ENCODE measurements around the gene WDFY4. TPM values are rescaled to one million over a fixed set of nuclear protein-coding genes. Genes with fewer than 3 reads are reported as not detected.

Gene WDFY4
- total and polyA plus RNA-seq, 8 donors: 0.15 to 8.0 (median 2.7) TPM

GRCh38 chr10:48900371-48900801 is 215.7 kb downstream of the WDFY4 start:
- H3K4me3 ChIP-seq: no peak overlapping the region
- DNase-seq: peak in 1 of 2 donors; percentile 23
- TF ChIP-seq EP300 (IDR thresholded peaks at IDR 0.05): no peak
- no peak for TF ChIP-seq POLR2AphosphoS5 (IDR thresholded peaks at IDR 0.05)
- no peak for TF ChIP-seq CTCF (IDR thresholded peaks at IDR 0.05)
- no peak for TF ChIP-seq POLR2A (IDR thresholded peaks at IDR 0.05)
- peaks cover 0 to 8% (median 0%) of the 10 kb centered on the region in 4 donors for H3K36me3 ChIP-seq
- intact Hi-C loops (cut with DNase I; ENCODE audit: low total_unique reads): no loop called here
- 79 to 92% (median 84%) methylated on average over 2 of the region's 2 CpGs for WGBS, 5 donors
- no peaks in the 10 kb centered on the region for H3K27me3 ChIP-seq
- no peak overlapping the region for H3K27ac ChIP-seq
- no peaks in the 10 kb centered on the region for H3K4me1 ChIP-seq
- peaks cover 0 to 7% (median 0%) of the 10 kb centered on the region in 4 donors for H3K9me3 ChIP-seq

GRCh38 chr10:48901319-48901718 is 216.6 kb downstream of the WDFY4 start:
- no peak for DNase-seq
- Histone ChIP-seq H3K4me1 (no peaks in the 10 kb centered on the region), H3K27ac (no peak overlapping the region), H3K4me3 (no peak overlapping the region), H3K27me3 (no peaks in the 10 kb centered on the region), H3K36me3 (peaks cover 0 to 8% (median 0%) of the 10 kb centered on the region in 4 donors), H3K9me3 (peaks cover 0 to 7% (median 0%) of the 10 kb centered on the region in 4 donors)
- 47 to 65% (median 58%) methylated on average over 5 of the region's 5 CpGs for WGBS, 5 donors
- intact Hi-C loops (cut with DNase I; ENCODE audit: low total_unique reads): no loop called here
- TF ChIP-seq POLR2A (IDR thresholded peaks at IDR 0.05) (no peak), POLR2AphosphoS5 (IDR thresholded peaks at IDR 0.05) (no peak), CTCF (IDR thresholded peaks at IDR 0.05) (no peak), EP300 (IDR thresholded peaks at IDR 0.05) (no peak)

- intact Hi-C loops (cut with DNase I; ENCODE audit: low total_unique reads): no loop called here
- no peak overlapping the region for H3K27ac ChIP-seq
- H3K36me3 ChIP-seq: peaks cover 0 to 7% (median 0%) of the 10 kb centered on the region in 4 donors
- WGBS, 5 donors: 89 to 96% (median 92%) methylated on average over 7 of the region's 7 CpGs
- no peaks in the 10 kb centered on the region for H3K27me3 ChIP-seq
- H3K4me1 ChIP-seq: no peaks in the 10 kb centered on the region
- TF ChIP-seq EP300 (IDR thresholded peaks at IDR 0.05): no peak
- peaks cover 0 to 7% (median 0%) of the 10 kb centered on the region in 4 donors for H3K9me3 ChIP-seq
- no peak overlapping the region for H3K4me3 ChIP-seq
- DNase-seq: no peak
These were observed 217.4 kb downstream of the WDFY4 start for GRCh38 chr10:48902096-48902495.

- DNase-seq: no peak
- 65 to 89% (median 88%) methylated on average over 2 of the region's 2 CpGs for WGBS, 5 donors
These were observed 218.5 kb downstream of the WDFY4 start for GRCh38 chr10:48903151-48903550.

More at GRCh38 chr10:48903151-48903550, 218.5 kb downstream of the WDFY4 start:
- no peaks in the 10 kb centered on the region for H3K36me3 ChIP-seq
- intact Hi-C loops (cut with DNase I; ENCODE audit: low total_unique reads): no loop called here
- peaks cover 0 to 7% (median 0%) of the 10 kb centered on the region in 4 donors for H3K9me3 ChIP-seq
- H3K4me3 ChIP-seq: no peak overlapping the region
- no peaks in the 10 kb centered on the region for H3K27me3 ChIP-seq
- TF ChIP-seq EP300 (IDR thresholded peaks at IDR 0.05) (no peak), POLR2AphosphoS5 (IDR thresholded peaks at IDR 0.05) (no peak), CTCF (IDR thresholded peaks at IDR 0.05) (no peak), POLR2A (IDR thresholded peaks at IDR 0.05) (no peak)
- no peak overlapping the region for H3K27ac ChIP-seq
- no peaks in the 10 kb centered on the region for H3K4me1 ChIP-seq
